GM21360 (cell line): Measurements from ENCODE around the gene CMIP.
"Not testable (repeated sequence)": the region's sequence is repeated elsewhere in the genome, so short reads cannot be mapped to it uniquely, and the experiment has no call there.

ENCODE experiments used
- ATAC-seq: cut with Tn5 transposase; IDR thresholded peaks from one replicate; pipeline ENCODE4 v1.9.1; 2021; ENCODE audit warnings: mild to moderate bottlenecking, moderate library complexity; ENCODE audit not compliant: unreplicated experiment

Gene CMIP

GRCh38 chr16:81577272-81577671 lies 132.7 kb downstream of the CMIP start:
- not testable (repeated sequence) for ATAC-seq

- no peak for ATAC-seq
These were observed 133.5 kb downstream of the CMIP start for GRCh38 chr16:81578076-81578475.

- no peak for ATAC-seq
These were observed 134.2 kb downstream of the CMIP start for GRCh38 chr16:81578636-81579413.

- ATAC-seq, result no peak
These were observed 136.5 kb downstream of the CMIP start for GRCh38 chr16:81581107-81581506.

GRCh38 chr16:81582655-81583441 lies 138.2 kb downstream of the CMIP start:
- no peak for ATAC-seq

- ATAC-seq, result no peak
These were observed 139.5 kb downstream of the CMIP start for GRCh38 chr16:81583893-81584631.

- ATAC-seq, result no peak
These were observed 141.2 kb downstream of the CMIP start for GRCh38 chr16:81585785-81586184.

GRCh38 chr16:81586417-81586816 lies 141.8 kb downstream of the CMIP start:
- no peak for ATAC-seq

GRCh38 chr16:81586977-81587625 lies 142.5 kb downstream of the CMIP start:
- ATAC-seq, result no peak

GRCh38 chr16:81587626-81588160 lies 143.1 kb downstream of the CMIP start:
- ATAC-seq, result no peak

GRCh38 chr16:81588326-81589081 lies 143.9 kb downstream of the CMIP start:
- no peak for ATAC-seq

GRCh38 chr16:81589975-81590650 lies 145.5 kb downstream of the CMIP start:
- no peak for ATAC-seq

- no peak for ATAC-seq
These were observed 146.3 kb downstream of the CMIP start for GRCh38 chr16:81590714-81591544.

- ATAC-seq, result no peak
These were observed 146.9 kb downstream of the CMIP start for GRCh38 chr16:81591545-81591870.

GRCh38 chr16:81592353-81592866 lies 147.8 kb downstream of the CMIP start:
- no peak for ATAC-seq

- ATAC-seq, result no peak
These were observed 148.9 kb downstream of the CMIP start for GRCh38 chr16:81593481-81593880.

- ATAC-seq, result no peak
These were observed 151.2 kb downstream of the CMIP start for GRCh38 chr16:81595629-81596292.

GRCh38 chr16:81597079-81597658 lies 152.6 kb downstream of the CMIP start:
- ATAC-seq, result no peak
